Subcutaneous adipose tissue (tissue), 4 donors: ENCODE data around the gene ADGRG7. TPM values are rescaled to one million over a fixed set of nuclear protein-coding genes. Genes with fewer than 3 reads are reported as not detected.

Experiments used
- CTCF ChIP-seq: fragments of 450-650 bp; IDR thresholded peaks from one replicate; pipeline ENCODE4 v1.5.1; 2016; ENCODE audit warnings: low read depth, mild to moderate bottlenecking, control low read depth, antibody characterized with exemption, moderate library complexity
- total RNA-seq, 4 donors: library from RNA; depleted of rRNA; stranded (reverse); fragments of >200 nt; gene quantifications; one replicate each; pipeline ENCODE4 v1.1.0, GENCODE V29; 2016

ADGRG7 gene
- not detected for total RNA-seq

- no peak for TF ChIP-seq CTCF
These were observed at the start of gene ADGRG7 for GRCh38 chr3:100609305-100609704. ADGRG7 (plus strand) TSS chr3:100609601; CDS start chr3:100609857, 256 bp downstream.

- no peak for TF ChIP-seq CTCF
These were observed 49.0 kb upstream of the ADGRG7 start for GRCh38 chr3:100560426-100560825.

- TF ChIP-seq CTCF: no peak
These were observed 47.8 kb upstream of the ADGRG7 start for GRCh38 chr3:100561459-100562158.

GRCh38 chr3:100562224-100562857, 47.1 kb upstream of the ADGRG7 start:
- no peak for TF ChIP-seq CTCF

GRCh38 chr3:100563228-100563627, 46.2 kb upstream of the ADGRG7 start:
- no peak for TF ChIP-seq CTCF

GRCh38 chr3:100563652-100564211, 45.7 kb upstream of the ADGRG7 start:
- no peak for TF ChIP-seq CTCF

- no peak for TF ChIP-seq CTCF
These were observed 38.6 kb upstream of the ADGRG7 start for GRCh38 chr3:100570811-100571210.
